Measurements from ENCODE around the gene HUNK.
"Not testable (repeated sequence)": the region's sequence is repeated elsewhere in the genome, so short reads cannot be mapped to it uniquely, and the experiment has no call there.

HUNK gene

DNA sequence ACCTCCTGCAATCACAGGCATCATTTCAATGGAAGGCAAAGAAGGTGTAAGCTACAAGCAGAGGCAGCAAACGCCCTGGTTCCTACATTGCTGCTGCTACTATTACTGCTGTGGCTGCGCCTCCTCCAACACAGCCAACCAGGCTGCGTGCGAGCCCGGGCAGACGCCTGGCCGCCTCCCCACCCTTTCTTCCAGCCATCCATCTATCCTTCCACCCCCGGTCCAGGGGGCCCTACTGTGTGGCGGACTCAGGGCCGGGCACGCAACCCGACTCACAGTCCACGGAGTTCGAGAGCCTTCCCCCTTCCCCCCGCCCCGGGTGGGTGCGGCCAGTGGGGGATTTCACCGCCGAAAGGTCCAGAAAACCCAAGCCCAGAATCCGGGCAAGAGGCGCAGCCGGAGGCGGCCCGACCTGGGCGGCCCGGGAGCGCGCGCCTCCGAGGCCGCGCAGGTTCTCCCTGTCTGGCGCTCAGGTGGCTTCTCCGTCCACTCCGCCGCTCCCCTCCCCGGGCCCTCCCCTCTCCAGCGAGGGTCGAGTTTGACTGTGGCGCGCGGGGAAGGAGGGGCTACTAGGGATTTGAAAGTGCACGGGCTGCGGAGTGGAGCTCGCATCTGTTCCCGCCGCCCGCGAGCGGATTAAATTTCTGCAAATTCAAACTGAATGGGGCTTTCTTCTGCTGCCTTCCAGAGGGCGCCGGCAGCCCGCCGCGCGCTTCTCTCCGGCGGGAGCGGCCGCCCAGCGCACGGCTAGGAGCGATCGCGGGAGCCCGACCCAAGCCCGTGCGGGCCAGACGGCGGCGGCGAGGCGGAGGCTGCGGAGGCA lies at the start of gene HUNK:
TSS of gene HUNK (plus strand) at position 569 of the 823 bp plus-strand sequence. CDS start 655 bp downstream, outside the sequence.
- no peak for DNase-seq

DNA sequence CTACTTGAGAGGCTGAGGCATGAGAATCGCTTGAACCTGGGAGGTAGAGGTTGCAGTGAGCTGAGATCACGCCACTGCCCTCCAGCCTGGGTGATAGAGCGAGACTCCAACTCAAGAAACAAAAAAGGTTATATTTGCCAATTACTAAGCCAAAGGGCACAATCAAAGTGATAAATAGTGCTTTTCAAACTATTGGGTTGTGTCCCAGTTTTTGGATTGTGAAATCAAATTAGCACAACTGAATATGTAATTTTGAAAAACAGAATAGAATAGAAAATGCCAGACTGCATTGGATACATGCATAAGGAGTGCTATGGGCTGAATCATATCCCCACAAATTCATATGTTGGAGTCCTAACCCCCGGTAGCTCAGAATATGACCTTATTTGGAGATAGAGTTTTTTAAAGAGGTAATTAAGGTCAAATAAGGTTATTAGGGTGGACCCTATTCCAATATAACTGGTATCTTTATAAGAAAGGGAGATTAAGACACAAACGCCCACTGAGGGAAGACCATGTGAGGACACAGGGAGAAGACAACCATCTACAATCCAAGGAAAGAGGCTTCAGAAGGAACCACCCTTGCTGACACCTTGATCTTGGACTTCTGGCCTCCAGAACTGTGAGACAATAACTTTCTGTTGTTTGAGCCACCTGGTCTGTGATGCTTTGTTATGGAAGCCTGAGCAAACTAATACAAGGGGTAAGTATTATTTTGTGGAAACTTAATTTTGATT lies 42.9 kb upstream of the HUNK start:
- DNase-seq, result no peak

DNA sequence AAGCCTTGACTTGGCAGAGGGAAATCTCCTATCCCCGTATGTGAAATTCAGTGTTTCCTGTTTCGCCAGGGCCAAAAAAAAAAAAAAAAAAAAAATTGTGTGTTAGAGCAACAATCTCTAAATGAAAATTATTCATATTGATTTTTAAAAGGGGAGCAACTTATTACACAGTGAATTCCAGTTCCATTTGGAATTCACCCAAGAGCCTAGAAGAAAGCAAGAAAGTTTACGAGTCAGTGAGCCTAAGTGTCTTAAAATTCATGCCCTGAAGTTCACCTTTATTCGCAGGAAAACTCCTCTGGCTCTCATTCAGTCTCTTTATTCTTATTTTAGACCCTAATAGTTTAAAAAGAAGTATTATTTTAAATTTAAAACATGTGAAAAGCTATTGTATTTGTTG lies 42.1 kb upstream of the HUNK start:
- DNase-seq, result no peak

DNA sequence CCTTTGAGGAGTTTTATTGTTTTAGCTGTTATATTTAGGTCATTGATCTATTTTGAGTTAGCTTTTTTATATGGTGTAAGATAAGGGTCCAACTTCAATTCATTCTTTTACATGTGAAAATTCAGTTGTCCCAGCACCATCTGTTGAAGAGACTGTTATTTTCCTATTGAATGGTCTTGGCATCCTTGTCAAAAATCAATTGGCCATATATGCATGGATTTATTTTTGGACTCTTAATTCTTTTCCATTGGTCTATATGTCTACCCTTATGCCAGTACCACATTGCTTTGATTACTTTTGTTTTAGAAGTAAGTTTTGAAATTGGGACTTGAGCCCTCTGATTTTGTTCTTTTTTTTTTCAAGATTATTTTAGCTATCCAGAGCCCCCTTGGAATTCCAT lies 35.8 kb upstream of the HUNK start:
- DNase-seq, result no peak

DNA sequence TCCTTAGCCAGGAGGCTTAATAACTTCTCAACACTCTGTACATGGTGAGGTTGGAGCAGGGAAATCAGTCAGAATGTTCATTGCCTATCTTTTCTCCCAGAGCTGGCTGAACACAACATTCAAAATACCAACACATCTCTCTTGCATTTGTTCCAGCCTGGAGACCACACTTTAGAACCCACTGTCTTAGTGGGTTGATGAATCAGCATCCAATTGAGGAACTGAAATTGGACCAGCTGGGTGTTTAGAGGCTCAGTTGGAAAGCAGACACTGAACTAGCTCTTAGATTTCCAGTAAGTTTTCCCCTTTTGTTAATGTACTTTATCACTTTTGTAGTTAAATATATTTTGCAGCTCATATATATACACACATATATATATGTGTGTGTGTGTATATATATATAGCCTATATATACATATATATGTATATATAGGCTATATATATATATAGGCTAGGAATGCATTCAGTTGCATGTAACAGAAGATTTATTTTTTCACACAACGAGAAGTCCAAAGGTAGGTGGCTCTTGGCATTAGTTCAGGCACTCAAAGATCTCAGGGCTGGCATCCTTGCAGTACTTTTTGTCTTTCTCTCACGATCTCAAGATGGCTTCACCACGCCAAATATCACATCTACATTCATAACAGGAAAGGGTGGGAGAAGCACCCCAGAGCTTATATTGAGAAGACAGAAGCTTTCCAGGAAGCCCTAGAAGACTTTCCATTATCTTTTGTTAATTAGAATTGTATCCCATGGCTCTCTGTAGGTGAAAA lies 35.0 kb upstream of the HUNK start:
- DNase-seq, result no peak

DNA sequence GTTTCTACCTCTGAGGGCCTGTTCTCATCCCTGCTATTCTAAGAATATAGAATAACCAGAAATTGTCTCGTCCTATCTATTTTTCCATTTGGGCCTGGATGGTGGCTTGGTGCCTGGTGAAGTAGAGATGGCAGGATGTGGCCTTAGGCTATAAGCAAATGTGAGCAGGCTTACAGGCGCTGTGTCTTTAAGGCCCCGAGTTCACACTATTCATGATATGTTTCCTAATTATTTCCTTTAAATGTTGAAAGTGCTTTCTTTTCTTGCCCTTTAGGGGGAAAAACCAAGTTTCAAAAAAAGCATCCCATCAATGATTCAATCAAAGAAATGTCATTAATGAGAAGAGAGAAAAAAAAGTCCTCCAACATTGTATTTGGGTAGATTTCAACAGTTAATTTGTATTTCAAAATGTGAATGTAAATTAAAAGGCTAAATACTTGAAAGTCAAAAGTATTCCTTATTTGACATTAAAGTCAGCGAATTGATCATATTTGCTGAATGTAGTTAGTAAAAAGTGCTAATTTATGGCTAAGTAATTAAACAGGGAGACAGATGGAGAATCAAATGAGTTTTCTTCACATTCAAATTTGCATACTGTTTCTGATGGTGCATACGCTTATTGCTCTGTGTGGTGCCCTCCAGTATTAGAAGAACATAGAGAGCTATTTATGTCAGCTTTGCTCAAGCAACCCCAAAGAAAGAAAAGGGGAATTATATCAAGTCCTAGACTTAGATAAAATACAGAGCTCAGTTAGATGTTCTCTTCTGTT lies 34.0 kb upstream of the HUNK start:
- DNase-seq, result no peak

DNA sequence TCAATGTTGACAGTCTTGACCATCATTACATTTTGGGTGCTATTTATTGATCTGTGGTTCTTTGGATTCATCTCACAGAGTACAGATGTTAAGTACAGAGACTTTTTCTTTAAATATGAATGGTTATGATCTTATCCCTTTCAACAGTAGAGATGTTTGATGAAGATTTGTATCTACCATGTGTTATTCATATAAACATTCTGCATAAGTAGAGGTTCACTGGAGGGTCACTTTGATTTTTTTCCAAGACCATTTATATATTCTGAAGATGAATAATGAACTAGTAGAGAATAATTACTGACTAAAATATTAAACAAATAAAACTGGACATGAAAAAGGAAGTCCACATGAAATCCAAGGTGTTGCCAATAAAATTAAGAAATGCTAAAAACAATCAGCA lies 28.6 kb upstream of the HUNK start:
- DNase-seq, result no peak

DNA sequence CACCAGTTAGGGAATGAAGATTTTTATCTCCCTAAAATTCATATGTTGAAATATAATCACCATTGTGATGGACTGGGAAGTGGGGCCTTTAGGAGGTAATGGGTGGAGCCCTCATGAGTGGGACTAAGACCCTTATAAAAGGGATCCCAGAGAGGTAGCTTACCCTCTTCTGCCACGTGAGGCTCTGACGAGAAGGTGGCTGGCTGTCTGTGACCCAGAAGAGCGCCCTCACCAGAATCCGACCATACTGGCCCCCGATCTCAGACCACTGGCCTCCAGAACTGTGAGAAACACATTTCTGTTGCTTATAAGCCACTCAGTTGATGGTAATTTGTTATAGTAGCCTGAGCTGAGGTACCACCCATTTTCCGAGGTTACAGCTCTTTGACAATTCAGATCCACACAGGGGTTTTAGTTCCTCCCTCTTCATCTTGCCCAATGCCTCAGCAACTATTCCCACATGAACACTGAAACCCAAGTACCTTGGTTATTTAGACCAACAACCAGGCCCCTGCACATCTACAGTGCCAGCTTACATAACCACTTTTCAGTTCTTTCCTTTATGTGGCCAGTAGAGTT lies 27.6 kb upstream of the HUNK start:
- no peak for DNase-seq

DNA sequence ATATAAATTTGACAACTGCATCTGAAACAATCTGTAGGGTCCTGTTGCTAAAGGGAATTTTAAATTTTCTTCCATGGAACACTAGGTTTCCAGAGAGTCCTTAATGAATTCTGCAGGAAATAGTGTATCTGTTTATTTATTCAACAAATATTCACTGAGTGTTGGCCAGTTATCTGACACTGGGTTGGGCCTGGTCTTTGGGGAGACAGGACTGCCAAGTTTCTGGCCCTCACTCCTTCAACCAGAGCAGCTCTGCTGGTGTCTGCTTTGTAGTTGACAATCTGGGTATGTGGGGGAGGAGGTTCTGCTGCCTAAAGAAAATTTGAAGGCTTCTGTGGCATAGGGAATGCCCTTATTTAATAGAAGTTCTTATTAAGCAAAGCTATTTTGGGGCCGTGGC lies 26.1 kb upstream of the HUNK start:
- no peak for DNase-seq

DNA sequence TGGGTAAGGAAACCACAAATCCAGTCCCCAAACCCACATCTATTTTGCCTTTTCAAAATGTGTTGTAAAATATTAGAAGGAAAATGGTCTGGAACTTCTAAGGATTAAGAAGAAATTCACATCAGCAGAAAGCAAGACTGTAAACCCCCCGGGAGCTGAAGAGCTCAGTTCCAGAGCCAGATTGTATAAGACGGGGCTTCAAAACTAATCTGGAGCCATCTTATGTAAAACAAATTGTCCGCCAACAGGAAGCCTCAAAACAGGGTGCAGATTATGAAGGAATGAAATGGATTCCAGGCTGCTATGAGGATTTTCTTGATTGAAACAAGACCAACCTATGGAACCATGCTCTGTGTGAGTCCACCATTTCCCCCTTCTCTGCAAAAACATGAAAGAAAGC lies 25.1 kb upstream of the HUNK start:
- DNase-seq, result no peak

DNA sequence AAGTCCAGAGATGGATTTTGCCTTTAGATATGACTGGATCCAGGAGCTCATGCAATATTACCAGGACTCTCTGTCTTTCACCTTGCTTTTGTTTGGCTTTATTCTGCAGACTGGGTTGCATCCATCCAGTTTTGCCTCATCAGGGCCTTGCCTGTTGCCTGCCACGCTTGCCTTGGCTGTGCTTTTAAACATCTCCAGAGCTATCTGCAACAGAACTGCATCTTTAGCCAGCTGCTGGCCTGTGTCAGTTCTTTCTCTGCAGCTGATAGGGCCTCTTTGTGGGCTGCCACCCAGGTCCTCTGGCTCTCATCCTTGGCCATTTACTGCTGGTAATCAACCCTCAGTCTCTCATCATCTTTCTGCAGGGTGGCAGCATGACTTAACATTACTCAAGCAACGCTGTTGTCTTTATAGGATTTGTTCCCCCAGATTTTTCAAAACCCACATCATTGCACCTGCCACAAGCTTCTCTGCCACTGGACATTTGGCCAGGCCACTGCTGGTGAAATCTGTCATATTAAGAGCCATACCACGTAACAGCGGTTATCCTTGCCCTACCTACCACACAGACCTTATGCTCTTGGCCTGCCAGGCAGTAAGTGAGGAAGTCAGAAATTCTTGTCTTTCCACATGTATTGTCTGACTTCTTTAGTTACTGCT lies 24.4 kb upstream of the HUNK start:
- DNase-seq, result no peak

DNA sequence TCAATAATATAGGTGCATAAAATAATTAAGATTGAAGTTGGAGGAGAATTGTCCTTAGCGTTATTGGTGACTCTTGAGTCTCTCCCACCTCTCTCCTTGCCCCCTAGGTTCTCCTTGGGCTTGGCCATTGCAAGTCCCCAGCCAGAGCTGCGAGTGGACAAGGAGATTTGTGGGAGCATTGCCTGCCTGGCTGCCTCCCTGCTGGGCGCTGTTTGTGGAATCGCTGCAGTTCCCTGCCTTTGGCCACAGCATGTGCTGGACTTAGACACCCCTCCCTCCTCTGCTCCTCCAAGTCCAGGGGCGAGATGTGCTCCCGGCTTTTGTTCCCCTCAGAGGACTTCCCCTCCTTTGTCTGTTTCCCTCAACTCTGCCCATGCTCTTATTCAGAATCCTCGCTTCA lies 21.9 kb upstream of the HUNK start:
- DNase-seq, result no peak

DNA sequence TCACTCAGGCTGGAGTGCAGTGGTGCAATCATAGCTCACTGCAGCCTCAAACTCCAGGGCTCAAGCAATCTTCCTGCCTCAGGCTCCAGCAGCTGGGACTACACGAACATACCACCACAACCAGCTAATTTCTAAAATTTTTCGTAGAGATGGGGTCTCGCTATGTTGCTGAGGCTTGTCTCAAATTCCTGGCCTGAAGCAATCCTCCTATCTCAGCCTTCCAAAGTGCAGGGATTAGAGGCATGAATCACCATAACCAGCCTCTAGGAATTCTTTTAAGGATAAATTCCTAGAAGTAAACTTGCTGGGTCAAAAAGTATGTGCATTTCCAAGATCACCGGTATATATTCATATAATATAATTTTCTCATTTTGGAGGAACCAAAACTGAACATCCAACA lies 17.6 kb upstream of the HUNK start:
- no peak for DNase-seq

DNA sequence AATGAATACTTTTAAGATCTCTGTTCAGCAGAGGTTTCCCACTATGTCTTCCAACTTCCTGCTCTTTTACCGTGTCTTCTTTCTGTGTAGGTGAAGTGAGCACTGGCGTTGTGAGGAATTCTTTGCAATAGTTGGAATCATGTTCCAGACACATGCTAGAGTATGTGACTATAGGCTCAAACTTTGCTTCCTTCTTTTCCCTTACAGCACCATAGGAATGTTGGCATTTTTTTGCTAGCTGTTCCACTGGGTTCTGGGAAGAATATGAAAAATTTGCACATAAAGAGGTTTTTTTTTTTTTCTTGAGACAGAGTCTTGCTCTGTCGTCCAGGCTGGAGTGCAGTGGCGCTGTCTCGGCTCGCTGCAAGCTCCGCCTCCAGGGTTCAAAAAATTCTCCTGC lies 15.7 kb upstream of the HUNK start:
- no peak for DNase-seq

DNA sequence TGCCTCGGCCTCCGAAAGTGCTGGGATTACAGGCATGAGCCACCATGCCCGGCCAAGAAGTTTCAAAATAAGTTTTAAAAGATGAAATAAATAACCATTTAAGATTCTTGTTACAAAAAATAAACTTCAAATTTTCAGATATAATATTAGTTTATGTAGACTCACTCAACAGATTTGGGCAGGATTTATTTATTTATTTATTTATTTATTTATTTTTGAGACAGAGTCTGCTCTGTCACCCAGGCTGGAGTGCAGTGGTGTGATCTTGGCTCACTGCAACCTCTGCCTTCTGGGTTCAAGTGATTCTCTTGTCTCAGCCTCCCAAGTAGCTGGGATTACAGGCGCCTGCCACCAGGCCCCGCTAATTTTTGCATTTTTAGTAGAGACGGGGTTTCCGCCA lies 15.2 kb upstream of the HUNK start:
- DNase-seq, result not testable (repeated sequence)

DNA sequence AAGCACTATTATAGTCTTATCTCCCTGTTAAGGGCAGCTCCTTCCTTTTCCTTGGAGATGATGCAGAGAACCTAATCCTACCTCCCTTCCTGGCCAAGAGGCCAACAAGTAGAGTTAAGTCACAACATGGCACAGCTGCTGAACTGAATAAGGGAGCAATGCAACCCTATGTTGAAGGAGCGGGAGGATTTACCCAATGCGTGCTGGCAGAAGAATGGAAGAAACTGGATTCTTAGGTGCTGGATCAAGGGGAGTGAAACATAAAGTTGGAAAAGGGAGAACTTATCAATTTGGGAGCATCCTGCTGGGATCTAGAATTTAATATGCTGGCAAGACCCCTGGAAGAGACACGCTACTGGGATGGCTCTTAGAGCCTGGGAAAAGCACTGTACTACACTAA lies 12.0 kb upstream of the HUNK start:
- no peak for DNase-seq

DNA sequence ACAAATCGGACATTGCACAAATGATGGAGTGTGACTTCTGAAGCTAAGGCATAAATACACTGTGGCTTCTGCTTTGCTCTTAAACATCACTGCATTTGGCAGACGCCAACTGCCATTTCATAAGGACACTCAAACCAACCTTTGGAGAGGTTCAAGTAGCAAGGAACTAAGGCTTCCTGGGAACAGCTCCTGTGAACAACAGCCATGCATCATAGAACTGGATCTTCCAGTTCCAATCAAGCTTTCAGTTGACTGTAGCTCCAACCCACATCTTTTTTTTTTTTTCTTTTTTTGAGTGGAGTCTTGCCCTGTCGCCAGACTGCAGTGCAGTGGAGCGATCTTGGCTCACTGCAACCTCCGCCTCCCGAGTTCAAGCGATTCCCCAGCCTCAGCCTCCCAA lies 10.7 kb upstream of the HUNK start:
- no peak for DNase-seq

DNA sequence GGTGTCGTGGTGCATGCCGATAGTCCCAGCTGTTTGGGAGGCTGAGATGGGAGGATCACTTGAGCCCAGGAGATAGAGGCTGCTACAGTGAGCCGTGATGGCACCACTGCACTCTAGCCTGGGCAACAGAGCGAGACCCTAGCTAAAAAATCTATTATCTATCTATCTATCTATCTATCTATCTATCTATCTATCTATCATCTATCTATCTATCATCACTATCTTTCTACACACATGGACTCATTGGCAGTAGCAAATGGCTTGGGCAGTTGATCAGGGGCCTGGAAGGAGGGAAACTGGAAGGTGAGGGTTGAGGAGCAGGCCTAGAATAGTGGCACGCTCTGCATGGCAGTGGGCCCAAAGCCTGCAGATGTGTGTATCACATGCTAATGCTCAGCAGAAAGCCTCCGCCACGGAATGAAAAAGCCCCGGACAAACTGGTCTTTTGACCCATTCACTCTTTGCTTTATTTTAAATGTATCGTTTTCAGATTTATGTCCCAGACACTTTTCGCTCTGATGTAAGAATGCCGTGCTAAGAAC lies 7.3 kb upstream of the HUNK start:
- no peak for DNase-seq

DNA sequence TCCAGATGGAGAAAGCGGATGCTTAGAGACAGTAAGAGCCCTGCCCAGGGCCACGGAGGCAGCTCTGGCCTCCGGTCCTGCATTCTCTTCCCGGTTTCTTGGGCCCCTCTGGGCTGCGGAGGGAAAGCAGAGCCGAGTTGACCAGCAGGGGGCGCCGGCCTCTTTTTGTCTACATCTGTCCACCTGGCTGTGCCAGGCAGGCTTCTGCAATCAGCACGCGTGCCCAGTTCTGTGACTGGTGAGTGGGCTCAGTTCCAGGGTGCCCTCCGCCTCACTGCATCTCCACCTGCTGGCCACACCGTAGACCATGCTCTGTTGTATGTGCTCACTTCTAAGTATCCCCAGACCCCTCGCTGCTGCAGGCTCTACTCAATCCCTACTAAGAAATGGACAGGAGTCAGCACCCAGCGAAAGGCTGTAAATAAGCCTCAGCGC lies 6.7 kb upstream of the HUNK start:
- DNase-seq, result peak; percentile 71

DNA sequence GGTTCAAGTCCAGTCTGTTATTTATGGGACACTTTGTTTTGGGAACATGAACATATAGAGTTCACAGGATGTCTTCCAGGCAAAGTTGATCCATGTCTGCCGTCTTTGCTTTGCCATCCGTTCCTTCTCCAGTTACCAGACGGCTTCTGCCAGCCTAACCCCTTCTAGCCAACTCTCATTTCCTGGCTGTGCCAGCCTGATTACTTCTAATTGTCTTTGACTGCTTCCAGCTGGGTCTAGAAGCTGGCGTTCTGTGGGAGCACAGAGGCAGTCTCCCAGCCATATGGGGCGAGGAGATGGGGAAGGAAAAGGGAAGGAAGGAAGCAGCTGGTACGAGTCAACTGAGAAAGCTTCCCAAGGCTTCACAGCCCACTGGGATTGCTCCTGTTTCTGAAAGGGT lies 3.1 kb upstream of the HUNK start:
- no peak for DNase-seq

DNA sequence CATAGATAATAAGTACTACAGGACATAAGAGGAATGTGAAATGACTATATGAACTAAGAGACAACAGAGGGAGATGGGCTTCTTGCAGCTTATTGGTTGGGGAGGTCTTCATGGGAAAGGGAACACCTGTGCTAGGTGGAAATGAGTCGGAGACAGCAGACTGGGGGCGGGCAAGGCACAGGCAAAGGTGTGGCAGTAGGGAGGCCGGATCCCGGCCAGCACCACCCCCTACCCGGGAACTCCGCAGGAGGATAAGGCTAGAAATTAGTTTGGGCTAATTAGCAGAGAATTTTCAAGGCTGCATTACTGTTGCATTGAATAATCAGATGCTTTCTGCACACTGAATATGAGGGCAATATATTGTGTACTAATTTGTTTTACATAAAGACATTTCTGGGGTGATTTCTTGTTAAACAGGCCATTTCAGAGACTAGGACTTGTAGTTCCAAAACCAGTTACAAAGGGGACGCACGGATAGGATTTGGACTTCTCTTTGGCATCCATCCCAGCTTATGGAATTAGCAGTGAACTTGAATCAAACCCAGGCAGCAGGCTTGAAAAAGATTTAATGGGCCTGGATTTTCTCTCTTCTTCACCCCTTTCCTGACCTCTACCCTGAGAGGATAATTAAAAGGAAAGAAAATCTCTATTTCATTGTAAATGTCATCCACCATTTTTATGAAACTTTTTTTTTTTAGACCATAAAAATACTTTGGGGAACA lies 2.2 kb upstream of the HUNK start:
- DNase-seq, result no peak
